HEK293 (cell line): ENCODE results near the gene CYP27A1.

Experiments used
- CTCF ChIA-PET: fragments of 350-600 bp; formaldehyde crosslinking; extraction: SDS; loops from one replicate; lab custom pipeline; 2021; ENCODE audit warnings: antibody characterized with exemption; lab: Yijun Ruan, JAX
- POLR2A ChIA-PET: fragments of 300-600 bp; formaldehyde crosslinking; extraction: SDS; loops from one replicate; lab custom pipeline; 2020; ENCODE audit warnings: antibody characterized with exemption, inconsistent platforms; lab: Yijun Ruan, JAX
- H3K27ac ChIP-seq: fragments of 200-500 bp; sonication (Bioruptor generic); 2 replicates; pipeline ENCODE4 v1.5.1; 2014; ENCODE audit warnings: low read depth, low read length, control low read depth, inconsistent platforms; ENCODE audit errors: extremely low read depth
- H3K36me3 ChIP-seq, 2 experiments: fragments of 200-500 bp in 1 of 2; sonication (Bioruptor generic) in 1 of 2; 1 replicate in 1 of 2; 2 replicates in 1 of 2; pipeline ENCODE4 v1.5.1; 2014 to 2017; ENCODE audit warnings: inconsistent platforms in 2 of 2, low read length in 2 of 2; ENCODE audit not compliant: control insufficient read depth in 2 of 2, insufficient read depth in 1 of 2
- H3K4me1 ChIP-seq: fragments of 200-500 bp; sonication (Bioruptor generic); 2 replicates; pipeline ENCODE4 v1.5.1; 2014; ENCODE audit warnings: mild to moderate bottlenecking, low read length, inconsistent platforms; ENCODE audit not compliant: control insufficient read depth, insufficient read depth
- H3K4me3 ChIP-seq: 2 replicates; pipeline ENCODE4 v1.5.1; 2011; ENCODE audit warnings: low read depth, mild to moderate bottlenecking, control low read depth, low read length, moderate library complexity
- H3K9me3 ChIP-seq: fragments of 200-500 bp; sonication (Bioruptor generic); 2 replicates; pipeline ENCODE4 v1.5.1; 2014; ENCODE audit warnings: low read depth, low read length, inconsistent platforms; ENCODE audit not compliant: control insufficient read depth, insufficient read depth
- BCL11A ChIP-seq: fragments of 450-650 bp; formaldehyde crosslinking; IDR thresholded peaks from 2 replicates; pipeline ENCODE4 v1.5.1; 2016; ENCODE audit warnings: low read depth, missing biosample characterization, missing genetic modification characterization
- CTCF ChIP-seq: fragments of 450-650 bp; formaldehyde crosslinking; IDR thresholded peaks from 2 replicates; pipeline ENCODE4 v1.5.1; 2016; ENCODE audit warnings: missing biosample characterization, missing genetic modification characterization
- GLI4 ChIP-seq: fragments of 450-650 bp; formaldehyde crosslinking; IDR thresholded peaks from 2 replicates; pipeline ENCODE4 v1.5.1; 2016; ENCODE audit warnings: missing biosample characterization, missing genetic modification characterization
- HOXD13 ChIP-seq: sonication (generic); formaldehyde crosslinking; IDR thresholded peaks from 2 replicates; pipeline ENCODE4 v1.8.0; 2022; ENCODE audit warnings: missing genetic modification reagents, borderline replicate concordance
- KLF9 ChIP-seq: fragments of 450-650 bp; formaldehyde crosslinking; IDR thresholded peaks from 2 replicates; pipeline ENCODE4 v1.5.1; 2016; ENCODE audit warnings: missing biosample characterization, missing genetic modification characterization, low read depth
- PBX3 ChIP-seq: sonication (generic); formaldehyde crosslinking; IDR thresholded peaks from 2 replicates; pipeline ENCODE4 v1.8.1; 2022; ENCODE audit warnings: mild to moderate bottlenecking, moderate library complexity, missing genetic modification reagents
- SCRT1 ChIP-seq: fragments of 450-650 bp; formaldehyde crosslinking; IDR thresholded peaks from 2 replicates; pipeline ENCODE4 v1.5.1; 2016; ENCODE audit warnings: missing biosample characterization, missing genetic modification characterization, borderline replicate concordance
- YY1 ChIP-seq: fragments of 450-650 bp; formaldehyde crosslinking; IDR thresholded peaks from 2 replicates; pipeline ENCODE4 v1.5.1; 2018; ENCODE audit warnings: missing biosample characterization, missing genetic modification characterization
- ZBTB21 ChIP-seq: fragments of 450-650 bp; formaldehyde crosslinking; IDR thresholded peaks from 2 replicates; pipeline ENCODE4 v1.5.1; 2017; ENCODE audit warnings: missing biosample characterization, missing genetic modification characterization
- ZBTB26 ChIP-seq: fragments of 450-650 bp; formaldehyde crosslinking; optimal IDR thresholded peaks from 2 replicates; pipeline ENCODE3; 2016; ENCODE audit warnings: missing biosample characterization, mild to moderate bottlenecking, missing genetic modification characterization
- ZBTB7A ChIP-seq: fragments of 450-650 bp; formaldehyde crosslinking; IDR thresholded peaks from 2 replicates; pipeline ENCODE4 v1.5.1; 2016; ENCODE audit warnings: low read depth, missing biosample characterization, missing genetic modification characterization
- ZNF10 ChIP-seq: fragments of 450-650 bp; formaldehyde crosslinking; IDR thresholded peaks from 2 replicates; pipeline ENCODE4 v1.5.1; 2017; ENCODE audit warnings: missing biosample characterization, missing genetic modification characterization
- ZNF202 ChIP-seq: fragments of 450-650 bp; formaldehyde crosslinking; IDR thresholded peaks from 2 replicates; pipeline ENCODE4 v1.5.1; 2016; ENCODE audit warnings: missing biosample characterization, missing genetic modification characterization, borderline replicate concordance
- ZNF266 ChIP-seq: fragments of 450-650 bp; formaldehyde crosslinking; IDR thresholded peaks from 2 replicates; pipeline ENCODE4 v1.5.1; 2016; ENCODE audit warnings: missing biosample characterization, missing genetic modification characterization, low read depth
- ZNF274 ChIP-seq, 2 experiments: fragments of 200-500 bp in 1 of 2; fragments of 450-650 bp in 1 of 2; sonication (Bioruptor generic) in 1 of 2; formaldehyde crosslinking in 1 of 2; IDR thresholded peaks; 2 replicates each; pipeline versions ENCODE4 v1.5.1 to v1.6.1; 2014 to 2016; ENCODE audit warnings: borderline replicate concordance in 1 of 2, inconsistent platforms in 1 of 2, low read length in 1 of 2, missing biosample characterization in 1 of 2, missing genetic modification characterization in 1 of 2
- ZNF292 ChIP-seq: fragments of 450-650 bp; formaldehyde crosslinking; IDR thresholded peaks from 2 replicates; pipeline ENCODE4 v1.5.1; 2016; ENCODE audit warnings: low read depth, missing biosample characterization, missing genetic modification characterization, borderline replicate concordance
- ZNF366 ChIP-seq: fragments of 450-650 bp; formaldehyde crosslinking; conservative IDR thresholded peaks from 2 replicates; pipeline ENCODE4 v1.5.1; 2016; ENCODE audit warnings: missing biosample characterization, missing genetic modification characterization
- ZNF394 ChIP-seq: fragments of 450-650 bp; formaldehyde crosslinking; IDR thresholded peaks from 2 replicates; pipeline ENCODE4 v1.5.1; 2016; ENCODE audit warnings: missing biosample characterization, missing genetic modification characterization, mild to moderate bottlenecking, moderate library complexity, borderline replicate concordance
- ZNF48 ChIP-seq: fragments of 450-650 bp; formaldehyde crosslinking; IDR thresholded peaks from 2 replicates; pipeline ENCODE4 v1.5.1; 2016; ENCODE audit warnings: missing biosample characterization, missing genetic modification characterization
- ZNF530 ChIP-seq: fragments of 450-650 bp; formaldehyde crosslinking; IDR thresholded peaks from 2 replicates; pipeline ENCODE4 v1.5.1; 2016; ENCODE audit warnings: low read depth, missing biosample characterization, missing genetic modification characterization
- ZNF558 ChIP-seq: fragments of 450-650 bp; formaldehyde crosslinking; IDR thresholded peaks from 2 replicates; pipeline ENCODE4 v1.5.1; 2016; ENCODE audit warnings: missing biosample characterization, missing genetic modification characterization
- ZNF670 ChIP-seq: fragments of 450-650 bp; formaldehyde crosslinking; IDR thresholded peaks from 2 replicates; pipeline ENCODE4 v1.5.1; 2016; ENCODE audit warnings: missing biosample characterization, missing genetic modification characterization, low read depth
- ZNF701 ChIP-seq: fragments of 450-650 bp; formaldehyde crosslinking; IDR thresholded peaks from 2 replicates; pipeline ENCODE4 v1.5.1; 2016; ENCODE audit warnings: missing biosample characterization, missing genetic modification characterization
- ZNF704 ChIP-seq: fragments of 450-650 bp; formaldehyde crosslinking; IDR thresholded peaks from 2 replicates; pipeline ENCODE4 v1.5.1; 2016; ENCODE audit warnings: missing biosample characterization, missing genetic modification characterization
- ZNF76 ChIP-seq: fragments of 450-650 bp; formaldehyde crosslinking; IDR thresholded peaks from 2 replicates; pipeline ENCODE4; 2016; ENCODE audit warnings: low read depth, missing biosample characterization, missing genetic modification characterization, borderline replicate concordance
- ZNF837 ChIP-seq: fragments of 450-650 bp; formaldehyde crosslinking; IDR thresholded peaks from 2 replicates; pipeline ENCODE4 v1.5.1; 2016; ENCODE audit warnings: missing biosample characterization, missing genetic modification characterization
- ZSCAN23 ChIP-seq: fragments of 450-650 bp; formaldehyde crosslinking; IDR thresholded peaks from 2 replicates; pipeline ENCODE4 v1.5.1; 2016; ENCODE audit warnings: missing biosample characterization, missing genetic modification characterization
- TF ChIP-seq, protein P1 (sequence below): fragments of 450-650 bp; formaldehyde crosslinking; IDR thresholded peaks from 2 replicates; pipeline ENCODE4 v1.5.1; 2016; ENCODE audit warnings: missing biosample characterization, missing genetic modification characterization

Gene CYP27A1

DNA sequence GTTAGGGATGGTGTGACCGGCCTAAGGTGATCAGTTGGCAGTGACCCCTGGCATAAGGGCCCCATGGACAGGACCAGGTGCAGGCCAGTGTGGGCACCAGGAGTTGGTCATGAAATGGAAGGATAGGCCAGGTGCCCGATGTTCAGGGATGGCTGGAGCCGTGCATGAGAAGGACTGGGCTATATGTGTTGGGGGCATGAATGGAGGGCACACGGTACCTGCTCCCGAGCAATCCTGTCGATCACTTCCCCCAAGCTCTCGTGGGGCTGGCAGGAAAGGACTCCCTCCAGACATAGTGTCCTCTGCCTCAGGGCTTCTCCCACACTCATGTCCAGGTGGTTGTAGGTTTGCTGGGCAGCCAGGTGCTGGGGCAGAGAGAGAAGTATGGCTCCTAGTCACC, 42.1 kb downstream of the CYP27A1 start:
- H3K9me3 ChIP-seq = no peaks in the 10 kb centered on the region
- H3K4me3 ChIP-seq = no peak overlapping the region
- TF ChIP-seq BCL11A (tag by site-specific recombination) (no peak), ZNF394 (tag by site-specific recombination) (no peak), ZNF701 (no peak), PBX3 (CRISPR knock-in tag) (no peak), ZNF274 (IDR thresholded peaks at IDR 0.05; ENCODE audit: low read length) (no peak), ZNF274 (tag by site-specific recombination; IDR thresholded peaks at IDR 0.05; ENCODE audit: borderline replicate concordance) (no peak), GLI4 (no peak), ZNF558 (no peak), ZNF704 (tag by site-specific recombination) (no peak), ZNF10 (no peak), SCRT1 (tag by site-specific recombination) (no peak), CTCF (no peak)
- TF ChIP-seq, all 188 proteins: peak for 0
- no peak overlapping the region for H3K27ac ChIP-seq
- ChIA-PET CTCF (no interaction called here), POLR2A (no interaction called here)
- no peaks in the 10 kb centered on the region for H3K36me3 ChIP-seq
- H3K4me1 ChIP-seq = no peaks in the 10 kb centered on the region

- Histone ChIP-seq H3K4me1 (no peaks in the 10 kb centered on the region), H3K4me3 (no peak overlapping the region), H3K9me3 (no peaks in the 10 kb centered on the region), H3K27ac (no peak overlapping the region), H3K36me3 (no peaks in the 10 kb centered on the region)
- ChIA-PET POLR2A (no interaction called here), CTCF (interaction anchor here (0.6 kb wide), 1 partner anchor 10 kb away, joined by 4 read pairs; no protein-coding TSS in a partner anchor)
- TF ChIP-seq ZNF670 (tag by site-specific recombination) (no peak), ZBTB26 (tag by site-specific recombination) (no peak), ZNF76 (tag by site-specific recombination) (no peak), ZNF837 (no peak), YY1 (no peak), ZNF292 (tag by site-specific recombination) (no peak), ZBTB21 (tag by site-specific recombination) (no peak), ZNF366 (tag by site-specific recombination) (no peak), HOXD13 (CRISPR knock-in tag) (no peak), ZBTB7A (tag by site-specific recombination) (no peak), ZNF10 (no peak), KLF9 (tag by site-specific recombination) (no peak), ZNF202 (tag by site-specific recombination) (no peak), ZNF266 (tag by site-specific recombination) (no peak), ZNF530 (tag by site-specific recombination) (no peak), ZSCAN23 (tag by site-specific recombination) (no peak), ZNF48 (tag by site-specific recombination) (no peak)
- TF ChIP-seq, protein P1, sequence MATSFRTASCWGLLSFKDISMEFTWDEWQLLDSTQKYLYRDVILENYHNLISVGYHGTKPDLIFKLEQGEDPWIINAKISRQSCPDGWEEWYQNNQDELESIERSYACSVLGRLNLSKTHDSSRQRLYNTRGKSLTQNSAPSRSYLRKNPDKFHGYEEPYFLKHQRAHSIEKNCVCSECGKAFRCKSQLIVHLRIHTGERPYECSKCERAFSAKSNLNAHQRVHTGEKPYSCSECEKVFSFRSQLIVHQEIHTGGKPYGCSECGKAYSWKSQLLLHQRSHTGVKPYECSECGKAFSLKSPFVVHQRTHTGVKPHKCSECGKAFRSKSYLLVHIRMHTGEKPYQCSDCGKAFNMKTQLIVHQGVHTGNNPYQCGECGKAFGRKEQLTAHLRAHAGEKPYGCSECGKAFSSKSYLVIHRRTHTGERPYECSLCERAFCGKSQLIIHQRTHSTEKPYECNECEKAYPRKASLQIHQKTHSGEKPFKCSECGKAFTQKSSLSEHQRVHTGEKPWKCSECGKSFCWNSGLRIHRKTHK = no peak
Measured at GRCh38 chr2:218826791-218827190, 44.8 kb downstream of the CYP27A1 start.
